Measurements from ENCODE around the gene KIAA0513.
"Not testable (repeated sequence)": the region's sequence is repeated elsewhere in the genome, so short reads cannot be mapped to it uniquely, and the experiment has no call there.

KIAA0513 gene

DNA sequence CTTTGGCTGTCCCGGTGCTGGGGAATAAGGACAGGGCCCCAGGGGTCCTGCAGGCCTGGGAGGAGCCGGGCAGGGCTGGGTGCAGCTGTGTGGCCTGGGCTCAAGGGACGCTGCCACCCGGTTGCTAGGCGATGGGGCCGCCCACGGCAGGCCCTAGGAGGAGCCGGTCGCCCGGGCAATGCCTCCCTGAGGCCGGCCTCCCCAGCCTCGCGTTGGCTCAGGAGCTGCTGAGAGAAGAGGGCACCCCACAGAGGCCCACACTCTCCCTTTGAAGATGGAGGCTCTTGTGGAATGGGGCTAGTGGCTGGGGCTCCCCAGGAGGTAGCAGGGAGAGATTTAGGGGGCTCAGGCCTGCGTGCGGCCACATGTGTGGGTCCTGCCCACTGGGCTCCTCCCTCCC is 84.8 kb downstream of the KIAA0513 start, which contains the start of gene CIBAR2:
TSS of gene CIBAR2 (minus strand) at position 109 of the 400 bp plus-strand sequence. CDS start 120 bp downstream, outside the sequence.
- DNase-seq (ENCODE audit: low read depth in 2 of 2), result no peak

DNA sequence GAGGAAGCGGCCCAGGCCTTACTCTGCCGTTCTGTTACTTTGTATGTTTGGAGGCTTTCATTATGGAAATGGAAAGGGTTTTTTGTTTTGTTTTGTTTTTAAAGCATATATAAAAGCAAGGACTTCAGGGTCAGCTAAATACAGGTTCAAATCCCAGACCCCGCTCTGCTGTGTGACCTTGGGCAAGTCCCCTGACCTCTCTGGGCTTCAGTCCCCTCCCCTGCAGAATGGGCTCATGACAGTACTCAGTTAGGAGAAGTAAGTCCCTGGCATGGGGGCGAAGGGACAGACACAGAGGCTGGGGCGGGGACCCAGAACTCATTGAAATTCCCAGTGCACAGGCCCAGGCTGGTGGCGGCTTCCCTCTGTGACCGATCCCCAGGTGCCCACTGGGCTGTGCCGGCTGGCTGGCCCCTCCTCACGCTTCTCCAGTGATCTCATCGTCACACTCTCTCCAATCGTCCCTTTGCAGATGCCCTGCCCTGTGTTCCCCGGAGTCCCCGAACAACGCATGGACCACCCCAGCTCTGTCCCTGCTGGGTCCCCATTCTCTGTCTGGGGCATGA is 85.7 kb downstream of the KIAA0513 start:
- DNase-seq (ENCODE audit: low read depth in 2 of 2), result no peak

DNA sequence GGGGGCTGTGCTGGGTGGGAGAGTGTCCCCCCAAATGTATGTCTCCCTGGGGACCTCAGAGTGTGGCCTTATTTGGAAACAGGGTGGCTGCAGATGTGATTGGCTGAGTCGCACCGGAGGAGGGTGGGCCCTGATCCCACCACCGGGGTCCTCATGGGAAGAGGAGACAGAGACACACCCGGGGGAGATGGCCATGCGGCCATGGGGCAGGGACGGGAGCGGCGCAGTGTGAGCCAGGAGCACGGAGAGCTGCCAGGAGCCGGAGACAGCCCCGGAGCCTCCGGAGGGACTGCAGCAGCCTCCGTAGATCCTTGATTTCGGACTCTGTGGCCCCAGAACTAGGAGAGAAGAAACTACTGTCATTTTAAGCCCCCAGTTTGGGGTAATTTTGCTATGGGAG is 86.3 kb downstream of the KIAA0513 start:
- DNase-seq (ENCODE audit: low read depth in 2 of 2), result no peak

DNA sequence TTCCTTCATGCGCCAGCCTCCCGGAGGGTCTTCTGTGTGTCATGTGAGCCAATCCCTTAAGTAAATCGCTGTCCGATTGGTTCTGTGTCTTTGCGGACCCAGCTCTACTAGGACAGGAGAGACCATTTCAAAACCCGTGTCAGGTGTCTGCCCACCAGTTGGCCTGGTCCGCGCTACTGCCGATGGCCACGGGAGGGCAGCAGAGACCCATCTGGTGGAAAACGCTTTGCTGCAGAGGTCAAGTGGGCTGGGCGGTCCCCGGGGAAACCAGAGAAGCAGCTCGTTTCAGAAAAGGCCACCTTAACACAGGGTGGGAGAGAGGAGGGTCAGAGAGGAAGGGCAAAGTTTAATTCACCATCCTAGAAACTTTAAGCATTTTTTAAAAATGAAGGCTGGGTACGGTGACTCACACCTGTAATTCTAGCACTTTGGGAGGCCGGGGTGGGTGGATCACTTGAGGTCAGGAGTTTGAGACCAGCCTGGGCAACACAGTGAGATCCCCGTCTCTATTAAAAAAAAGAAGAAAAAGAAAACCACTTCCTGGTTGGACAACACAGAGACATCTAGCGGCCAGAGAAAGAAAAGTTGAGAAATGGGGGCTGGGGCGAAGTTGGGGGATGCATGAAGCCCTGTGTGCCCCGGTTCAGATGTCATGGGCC is 87.4 kb downstream of the KIAA0513 start:
- DNase-seq (ENCODE audit: low read depth in 2 of 2), result peak; percentile 84 to 90

DNA sequence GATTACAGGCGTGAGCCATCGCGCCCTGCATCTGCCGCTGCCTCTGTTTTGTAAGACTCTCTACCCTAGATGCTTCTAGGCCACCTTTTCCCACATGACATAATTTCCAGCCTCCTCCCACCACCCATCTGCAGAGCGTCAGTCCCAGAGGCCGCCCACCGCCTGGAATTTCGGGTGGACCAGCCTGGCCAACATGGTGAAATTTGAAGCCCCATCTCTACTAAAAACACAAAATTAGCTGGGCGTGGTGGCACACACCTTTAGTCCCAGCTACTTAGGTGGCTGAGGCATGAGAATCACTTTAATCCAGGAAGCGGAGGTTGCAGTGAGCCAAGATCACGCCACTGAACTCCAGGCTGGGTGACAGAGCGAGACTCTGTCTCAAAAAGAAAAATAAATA is 89.8 kb downstream of the KIAA0513 start:
- no peak for DNase-seq (ENCODE audit: low read depth in 2 of 2)

DNA sequence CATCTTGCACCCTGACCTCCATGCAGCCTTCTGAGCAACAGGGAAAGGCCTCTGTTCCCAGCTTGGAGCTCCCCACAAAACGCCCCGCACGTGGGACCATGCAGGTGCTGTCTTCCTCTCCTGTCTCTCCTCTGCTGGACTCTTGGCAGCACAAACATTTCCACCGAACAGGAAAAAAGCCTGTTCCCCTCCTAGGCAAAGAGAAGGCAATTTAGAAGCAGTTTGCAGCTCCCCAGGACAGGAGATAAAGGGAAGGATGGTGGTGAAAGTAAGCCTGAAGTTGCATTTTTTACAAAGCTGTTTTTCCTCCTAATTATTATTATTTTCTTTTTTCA is 92.4 kb downstream of the KIAA0513 start:
- DNase-seq (ENCODE audit: low read depth in 2 of 2), result no peak

DNA sequence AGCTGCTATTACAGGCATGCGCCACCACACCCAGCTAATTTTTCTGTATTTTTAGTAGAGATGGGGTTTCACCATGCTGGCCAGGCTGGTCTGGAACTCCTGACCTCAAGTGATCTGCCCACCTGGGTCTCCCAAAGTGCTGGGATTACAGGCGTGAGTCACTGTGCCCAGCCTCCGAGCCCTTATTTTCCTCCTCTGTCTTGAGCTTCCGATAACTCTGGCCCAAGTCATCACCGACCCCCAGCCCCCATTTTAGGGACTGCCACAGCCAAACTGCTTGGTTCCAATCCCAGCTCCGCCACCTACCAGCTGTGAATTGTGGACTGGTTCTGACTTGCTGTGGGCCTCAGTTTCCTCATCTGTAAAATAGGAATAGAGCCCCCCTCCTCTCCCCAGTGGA is 95.8 kb downstream of the KIAA0513 start:
- DNase-seq (ENCODE audit: low read depth in 2 of 2), result not testable (repeated sequence)

DNA sequence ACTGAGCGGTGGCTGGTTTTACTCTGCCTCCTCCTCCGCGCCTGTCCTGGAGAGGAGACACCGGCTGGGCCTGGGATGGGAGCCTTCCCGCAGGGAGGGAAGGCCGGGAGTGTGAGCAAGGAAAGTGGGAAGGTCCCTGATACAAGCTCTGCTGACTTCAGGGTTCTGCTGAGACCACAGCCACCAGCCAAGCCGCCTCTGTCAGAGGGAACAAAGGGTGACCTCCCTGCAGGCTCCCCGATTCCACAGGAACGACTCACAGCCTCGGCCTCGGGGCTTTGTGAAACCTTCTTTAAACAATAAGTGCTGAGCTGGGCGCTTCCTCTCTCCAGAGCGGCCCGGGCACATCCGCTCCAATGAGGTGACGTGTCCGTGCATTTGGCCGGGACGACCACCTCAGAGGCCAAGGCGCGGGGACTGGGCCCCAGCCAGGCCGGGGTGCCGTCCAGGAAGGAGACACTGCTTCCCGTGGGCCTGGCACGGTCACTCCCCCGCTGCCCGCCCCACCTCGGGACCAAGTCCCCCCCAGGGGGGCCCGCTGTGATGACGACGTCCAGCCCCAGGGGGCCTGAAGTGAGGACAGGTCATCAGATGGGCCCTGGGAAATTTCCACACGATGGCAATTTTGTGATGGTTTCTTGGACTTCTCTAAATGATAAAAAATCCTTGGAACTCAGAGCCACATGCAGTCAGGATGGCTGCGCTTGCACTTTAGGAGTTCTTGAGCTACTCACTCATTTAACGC is 96.5 kb downstream of the KIAA0513 start:
- no peak for DNase-seq (ENCODE audit: low read depth in 2 of 2)

DNA sequence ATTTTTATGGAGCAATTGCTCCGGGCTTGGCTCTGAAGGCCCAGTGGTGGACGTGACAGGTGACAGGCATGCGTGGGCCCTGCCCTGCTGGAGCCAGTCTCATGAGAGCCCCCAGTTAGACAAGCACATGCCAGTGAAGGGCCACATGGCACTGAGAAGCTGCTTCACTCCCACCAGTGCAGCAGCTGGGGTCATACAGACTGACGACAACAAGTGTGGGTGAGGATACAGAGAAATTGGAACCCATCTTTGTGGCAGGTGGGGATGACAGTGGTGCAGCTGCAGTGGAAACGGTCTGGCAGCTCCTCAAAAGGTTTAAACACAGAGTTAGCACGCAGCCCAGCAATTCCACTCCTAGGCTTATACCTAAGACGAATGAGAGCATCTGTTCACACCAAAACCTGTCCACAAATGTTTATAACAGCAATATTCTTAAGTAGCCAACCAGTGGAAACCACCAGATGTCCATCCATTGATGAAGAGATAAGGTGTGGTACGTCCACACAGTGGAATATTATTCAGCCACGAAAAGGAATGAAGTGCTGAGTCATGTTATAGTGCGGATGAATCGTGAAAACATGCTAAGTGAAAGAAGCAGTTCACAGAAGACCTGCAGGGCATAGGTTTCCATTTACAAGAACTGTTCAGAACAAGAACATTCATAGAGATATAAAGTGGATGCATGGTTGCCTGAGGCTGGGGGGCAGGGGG is 97.2 kb downstream of the KIAA0513 start:
- no peak for DNase-seq (ENCODE audit: low read depth in 2 of 2)

DNA sequence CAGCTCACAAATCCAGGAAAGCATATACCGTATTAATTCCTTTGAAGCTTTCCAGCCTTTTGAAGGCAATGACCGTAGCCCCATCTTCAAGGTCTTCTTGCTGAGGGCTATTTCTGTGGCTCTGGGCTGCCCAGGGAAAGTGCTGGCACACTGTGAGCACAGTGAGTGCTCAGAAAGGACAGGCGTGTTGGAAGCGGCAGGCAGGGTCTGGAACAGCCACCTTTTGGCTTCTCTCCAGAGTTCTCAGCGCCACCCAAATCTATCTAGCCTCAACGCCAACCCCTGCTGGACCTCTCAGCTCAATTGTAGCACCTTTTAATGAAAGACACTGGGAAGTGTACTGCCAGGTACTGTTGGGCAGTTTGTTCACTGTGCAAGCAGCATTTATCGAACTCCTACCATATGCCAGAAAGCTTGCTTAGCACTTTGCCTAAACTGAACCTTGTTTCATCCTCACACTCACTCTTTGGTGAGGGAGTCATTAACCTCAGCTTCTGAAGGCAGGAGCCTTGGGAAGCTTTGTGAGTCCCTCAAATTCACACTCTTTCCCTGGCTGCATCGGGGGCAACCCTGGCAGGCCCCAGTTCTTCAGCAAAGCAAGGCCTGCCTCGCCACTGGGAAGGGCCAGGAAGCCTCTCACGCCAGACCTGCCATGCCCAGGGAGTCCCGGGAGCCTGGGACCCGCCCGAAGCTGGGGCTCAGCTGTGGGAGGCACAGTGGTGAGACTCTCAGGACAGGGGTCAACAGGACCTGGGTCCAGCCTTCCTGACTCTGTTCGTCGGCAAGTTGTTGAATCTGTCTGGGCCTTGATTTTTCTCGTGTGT is 98.2 kb downstream of the KIAA0513 start:
- DNase-seq (ENCODE audit: low read depth in 2 of 2), result no peak

DNA sequence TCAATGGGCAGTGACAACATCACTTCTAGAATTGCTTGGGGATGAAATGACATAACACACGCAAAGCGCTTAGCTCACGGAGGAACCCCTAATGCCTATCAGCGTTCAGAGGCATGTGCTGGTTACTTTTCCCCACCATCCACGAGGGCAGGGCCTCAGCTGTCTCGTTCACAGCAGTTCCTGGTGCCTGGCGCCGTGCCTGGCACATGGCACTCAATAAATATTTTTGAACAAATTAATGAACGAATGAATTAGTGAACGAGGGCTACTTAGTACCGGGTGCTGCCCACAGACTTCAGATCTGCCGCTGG is 98.8 kb downstream of the KIAA0513 start:
- DNase-seq (ENCODE audit: low read depth in 2 of 2), result no peak

DNA sequence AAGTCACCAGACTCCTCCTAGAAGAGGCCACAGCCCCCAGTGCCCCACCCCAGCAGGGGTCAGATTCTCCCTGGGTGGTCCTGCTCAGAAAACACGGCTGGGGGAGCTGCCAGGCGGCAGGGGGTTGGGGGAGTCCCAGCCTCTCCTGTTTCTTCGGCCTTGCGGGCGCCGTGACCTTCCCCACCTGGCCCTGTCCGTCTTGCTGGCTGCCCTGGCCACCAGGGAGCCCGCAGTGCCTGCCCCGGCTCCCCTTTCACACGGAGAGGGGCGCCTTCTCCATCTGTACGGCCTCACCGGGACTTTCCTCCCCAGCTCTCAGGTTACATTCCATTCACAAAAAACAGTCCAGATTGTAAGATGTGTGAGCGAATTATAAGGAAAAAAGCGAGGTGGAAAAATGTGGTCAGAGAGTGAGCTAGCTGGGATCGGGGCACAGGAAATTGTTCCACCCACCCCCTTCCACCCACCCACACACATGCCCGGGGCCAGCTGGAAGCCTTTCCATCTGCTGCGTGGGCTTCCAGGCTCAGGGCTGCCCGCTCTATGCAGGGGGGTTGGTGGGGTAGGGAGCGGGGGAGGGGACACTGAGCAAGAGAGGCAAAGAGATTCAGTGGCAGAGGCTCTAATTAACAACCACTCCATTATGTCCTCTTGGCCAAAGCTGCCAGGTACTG is 99.2 kb downstream of the KIAA0513 start:
- no peak for DNase-seq (ENCODE audit: low read depth in 2 of 2)

DNA sequence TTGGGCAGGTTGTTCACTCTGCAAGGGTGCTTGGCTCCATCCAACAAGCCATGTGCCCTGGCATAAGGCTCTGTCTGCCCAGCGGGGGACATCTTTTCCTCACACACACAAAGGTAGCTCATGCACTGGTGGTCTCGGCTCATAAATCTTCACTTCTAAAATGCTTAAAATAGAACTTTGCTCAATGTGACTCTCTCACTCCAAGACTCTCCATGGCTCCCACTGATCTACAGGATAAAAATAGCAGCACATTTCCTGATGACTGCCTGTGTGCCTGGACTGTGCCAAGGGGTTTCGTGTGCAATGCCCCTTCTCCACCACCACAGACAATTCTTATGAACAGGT is 99.8 kb downstream of the KIAA0513 start:
- DNase-seq (ENCODE audit: low read depth in 2 of 2), result no peak

DNA sequence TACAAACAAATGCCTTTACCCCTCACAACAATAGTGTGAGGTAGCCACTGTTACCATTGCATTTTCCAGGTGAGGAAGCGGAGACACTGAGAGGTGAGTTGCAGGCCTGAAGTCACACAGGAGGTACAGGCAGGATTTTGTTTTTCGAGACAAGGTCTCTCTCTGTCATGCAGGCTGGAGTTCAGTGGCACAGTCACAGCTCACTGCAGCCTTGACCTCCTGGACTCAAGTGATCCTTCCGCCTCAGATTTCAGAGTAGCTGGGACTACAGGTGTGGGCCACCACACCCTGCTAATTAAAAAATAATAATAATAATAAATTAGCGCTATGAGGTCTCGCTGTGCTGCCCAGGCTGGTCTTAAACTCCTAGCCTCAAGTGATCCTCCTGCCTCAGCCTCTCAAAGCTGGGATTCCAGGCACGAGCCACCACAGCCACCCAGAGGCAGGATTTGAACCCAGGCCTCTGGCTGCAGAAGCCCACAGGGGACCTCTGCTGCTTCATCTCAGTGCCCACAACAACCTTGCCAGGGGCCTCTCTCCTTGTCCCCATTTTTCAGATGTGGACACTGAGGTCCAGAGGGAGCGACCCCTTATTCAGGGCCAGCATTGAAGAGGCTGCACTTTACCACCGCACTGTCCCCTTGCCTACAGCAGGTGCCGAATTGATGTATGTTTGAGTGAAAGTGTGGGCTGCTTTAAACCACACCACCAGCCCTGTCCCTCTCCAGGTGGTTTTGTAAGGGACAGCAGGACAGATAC is 100.7 kb downstream of the KIAA0513 start:
- no peak for DNase-seq (ENCODE audit: low read depth in 2 of 2)

DNA sequence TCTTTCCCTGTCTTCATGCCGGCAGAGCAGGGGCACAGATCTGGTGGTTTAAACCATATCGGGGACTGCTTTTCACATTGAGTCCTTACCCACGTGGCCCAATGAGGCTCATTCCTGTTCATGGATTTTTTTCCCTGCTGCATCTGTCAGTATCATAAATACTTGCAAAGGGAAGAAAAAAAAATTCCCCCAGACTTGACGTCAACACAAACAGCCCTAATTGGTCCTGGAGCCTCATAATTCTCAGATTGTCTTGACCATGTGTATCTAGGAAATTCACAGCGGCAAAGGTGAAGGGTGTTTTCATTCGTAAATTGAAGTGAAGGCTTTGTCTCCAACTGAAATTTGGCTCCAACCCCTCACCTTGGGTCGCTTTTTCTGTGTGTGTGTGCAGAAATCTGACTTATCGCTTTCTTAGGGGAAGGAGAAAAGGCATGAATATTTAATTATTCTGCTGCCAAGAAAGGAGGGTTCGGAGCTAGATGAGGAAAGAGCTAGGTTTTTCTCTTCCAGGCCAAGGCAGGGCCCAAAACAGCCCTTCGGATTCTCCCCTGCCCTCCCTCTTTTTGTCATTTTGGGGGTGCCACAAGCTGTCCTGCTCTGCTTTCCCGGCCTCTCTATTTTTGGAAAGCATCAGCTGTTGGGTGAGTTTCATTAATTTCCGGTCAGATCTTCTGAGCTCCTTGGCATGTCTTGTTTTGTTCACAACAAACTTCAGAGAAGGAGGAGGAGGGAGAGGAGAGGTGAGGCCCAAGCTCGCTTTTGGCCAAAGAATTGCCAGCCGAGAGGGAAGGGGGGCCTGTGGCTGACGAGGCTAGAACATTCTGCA is 102.5 kb downstream of the KIAA0513 start:
- no peak for DNase-seq (ENCODE audit: low read depth in 2 of 2)

DNA sequence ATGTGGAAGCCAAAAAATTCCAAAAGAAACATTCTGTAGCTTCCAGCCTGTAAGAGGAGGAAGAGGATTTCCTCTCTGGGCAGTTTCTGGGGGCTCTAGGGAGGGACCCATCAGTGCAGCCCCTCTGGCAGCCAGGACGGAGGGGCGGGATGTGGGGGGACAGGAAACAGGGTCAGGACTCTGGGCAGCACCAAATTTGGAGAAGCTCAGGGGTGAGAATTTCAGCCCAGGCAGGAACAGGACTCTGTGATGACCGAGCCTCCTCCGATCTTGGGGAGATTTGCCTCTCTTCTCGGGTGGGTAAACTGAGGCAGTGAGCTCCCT is 103.1 kb downstream of the KIAA0513 start:
- no peak for DNase-seq (ENCODE audit: low read depth in 2 of 2)

DNA sequence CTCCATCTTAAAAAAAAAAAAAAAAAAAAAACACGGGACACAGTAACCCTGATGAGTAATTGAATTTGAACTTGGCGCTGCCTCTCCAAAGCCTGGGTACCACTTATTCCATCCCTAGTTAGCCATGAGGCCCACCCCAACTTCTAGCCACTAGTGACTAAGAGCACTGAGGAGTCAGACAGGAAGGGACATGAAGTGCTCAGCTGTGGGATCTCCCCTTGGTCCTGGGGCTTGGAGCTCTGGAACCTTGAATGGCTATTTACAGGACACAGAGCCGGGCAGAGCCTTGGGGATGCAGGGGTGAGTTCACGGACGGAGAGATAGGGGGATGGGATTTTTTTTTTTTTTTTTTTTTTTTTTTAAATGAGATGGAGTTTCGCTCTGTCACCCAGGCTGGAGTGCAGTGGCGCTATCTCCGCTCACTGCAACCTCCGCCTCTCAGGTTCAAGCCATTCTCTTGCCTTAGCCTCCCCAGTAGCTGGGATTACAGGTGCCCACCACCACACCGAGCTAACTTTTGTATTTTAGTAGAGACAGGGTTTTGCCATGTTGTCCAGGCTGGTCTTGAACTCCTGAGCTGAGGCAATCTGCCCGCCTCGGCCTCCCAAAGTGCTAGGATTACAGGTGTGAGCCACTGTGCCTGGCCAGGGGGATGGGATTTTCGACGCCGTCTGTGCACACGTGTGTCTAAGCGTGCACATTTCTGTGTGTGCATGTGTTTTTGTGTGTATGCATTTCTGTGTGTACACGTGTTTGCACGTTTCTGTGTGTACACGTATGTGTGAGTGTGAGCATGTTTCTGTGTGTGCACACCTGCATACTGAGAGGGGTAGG is 105.1 kb downstream of the KIAA0513 start:
- DNase-seq (ENCODE audit: low read depth in 2 of 2), result no peak

DNA sequence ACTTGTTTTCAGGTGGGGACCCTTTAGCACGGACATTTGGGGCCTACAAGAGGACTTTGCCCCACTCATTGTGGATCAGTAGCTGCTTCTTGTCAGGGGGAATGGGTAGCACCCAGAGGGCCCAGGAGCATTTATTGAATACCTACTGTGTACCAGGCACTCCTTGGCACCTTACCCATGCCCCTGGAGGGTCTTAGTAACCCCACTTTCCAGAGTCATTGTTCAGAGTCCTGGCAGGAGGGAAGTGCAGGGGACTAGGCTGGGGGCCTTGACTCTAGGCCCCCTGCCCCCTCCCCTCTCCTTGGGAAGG is 105.7 kb downstream of the KIAA0513 start:
- DNase-seq (ENCODE audit: low read depth in 2 of 2), result no peak

DNA sequence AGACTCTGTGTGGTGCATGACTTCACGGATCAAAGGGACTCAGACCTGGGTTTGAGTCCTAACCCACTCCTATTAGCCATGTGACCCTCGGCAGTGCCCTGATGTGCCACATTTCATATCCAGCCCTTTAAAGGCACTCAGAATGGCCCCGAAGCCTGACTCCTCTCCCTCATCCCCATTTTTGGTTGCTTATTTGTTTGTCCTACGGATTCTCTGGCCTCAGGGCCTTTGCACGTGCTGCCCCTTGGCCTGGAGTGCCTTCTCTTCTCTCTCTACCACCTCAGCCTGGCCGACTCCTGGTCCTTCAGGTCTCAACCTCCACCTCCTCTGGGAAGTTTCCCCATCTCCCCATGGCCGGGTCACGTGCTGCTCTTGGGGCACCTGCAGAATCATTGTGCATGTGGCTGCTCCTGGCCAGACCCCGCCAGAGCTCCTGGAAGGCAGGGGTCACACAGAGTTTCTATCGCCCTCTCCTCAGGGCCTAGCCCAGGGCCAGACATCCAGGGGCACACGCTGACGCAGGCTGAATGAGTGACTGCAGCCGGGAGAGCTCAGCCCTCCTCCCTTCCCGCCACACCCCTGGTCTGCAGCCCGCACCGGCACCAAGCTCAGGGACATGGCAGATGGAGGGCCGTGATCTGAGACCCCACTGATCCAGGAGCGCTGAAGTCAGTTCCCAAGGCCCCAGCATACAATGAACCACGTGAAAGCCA is 106.6 kb downstream of the KIAA0513 start:
- DNase-seq (ENCODE audit: low read depth in 2 of 2), result no peak

Data from stimulated activated CD8-positive, alpha-beta memory T cell treated with anti-CD3 and anti-CD28 coated beads, Interleukin-2, amount 100 ng/mL, for 48 hours (primary cell).